IMR-90 (cell line): ENCODE data around the gene CYP4V2.

Experiments used
- CEBPB ChIP-seq: IDR thresholded peaks from 2 replicates; pipeline ENCODE4 v1.6.1; 2012; ENCODE audit warnings: low read depth, low read length, improper control_type of control experiment
- MAZ ChIP-seq: IDR thresholded peaks from 2 replicates; pipeline ENCODE4 v1.6.1; 2012; ENCODE audit warnings: low read depth, mild to moderate bottlenecking, low read length, improper control_type of control experiment, moderate library complexity, borderline replicate concordance
- MXI1 ChIP-seq: IDR thresholded peaks from 2 replicates; pipeline ENCODE4 v1.6.1; 2012; ENCODE audit warnings: low read depth, mild to moderate bottlenecking, low read length, moderate library complexity, borderline replicate concordance
- NFE2L2 ChIP-seq: fragments of 150-350 bp; IDR thresholded peaks from 2 replicates; pipeline ENCODE4 v1.6.1; 2016; ENCODE audit warnings: low read depth, mild to moderate bottlenecking, low read length
- POLR2A ChIP-seq: IDR thresholded peaks from 2 replicates; pipeline ENCODE4 v1.6.1; 2012; ENCODE audit warnings: mild to moderate bottlenecking, low read depth, low read length
- RAD21 ChIP-seq: IDR thresholded peaks from 2 replicates; pipeline ENCODE4 v1.6.1; 2012; ENCODE audit warnings: low read length, improper control_type of control experiment
- TF ChIP-seq, protein P1 (sequence below): conservative IDR thresholded peaks from 2 replicates; pipeline ENCODE4 v1.5.1; 2012; ENCODE audit warnings: mild to moderate bottlenecking, low read depth, low read length, improper control_type of control experiment

DNA sequence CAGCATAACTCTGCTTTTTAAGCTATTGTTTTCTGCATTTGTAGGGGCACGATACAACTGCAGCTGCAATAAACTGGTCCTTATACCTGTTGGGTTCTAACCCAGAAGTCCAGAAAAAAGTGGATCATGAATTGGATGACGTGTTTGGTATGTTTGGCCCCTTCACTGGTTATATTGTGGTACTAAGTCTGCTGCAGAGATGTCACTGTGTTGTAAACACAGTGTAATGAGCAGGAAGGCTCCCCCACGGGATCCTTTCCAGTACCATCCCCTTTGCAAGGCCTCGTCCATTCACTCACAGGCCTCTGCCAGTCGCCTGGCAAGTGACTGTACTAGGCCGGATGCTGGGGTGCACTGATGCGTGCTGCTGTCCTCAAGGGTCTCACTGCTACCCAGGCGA, 13.8 kb downstream of the CYP4V2 start:
- TF ChIP-seq, protein P1, sequence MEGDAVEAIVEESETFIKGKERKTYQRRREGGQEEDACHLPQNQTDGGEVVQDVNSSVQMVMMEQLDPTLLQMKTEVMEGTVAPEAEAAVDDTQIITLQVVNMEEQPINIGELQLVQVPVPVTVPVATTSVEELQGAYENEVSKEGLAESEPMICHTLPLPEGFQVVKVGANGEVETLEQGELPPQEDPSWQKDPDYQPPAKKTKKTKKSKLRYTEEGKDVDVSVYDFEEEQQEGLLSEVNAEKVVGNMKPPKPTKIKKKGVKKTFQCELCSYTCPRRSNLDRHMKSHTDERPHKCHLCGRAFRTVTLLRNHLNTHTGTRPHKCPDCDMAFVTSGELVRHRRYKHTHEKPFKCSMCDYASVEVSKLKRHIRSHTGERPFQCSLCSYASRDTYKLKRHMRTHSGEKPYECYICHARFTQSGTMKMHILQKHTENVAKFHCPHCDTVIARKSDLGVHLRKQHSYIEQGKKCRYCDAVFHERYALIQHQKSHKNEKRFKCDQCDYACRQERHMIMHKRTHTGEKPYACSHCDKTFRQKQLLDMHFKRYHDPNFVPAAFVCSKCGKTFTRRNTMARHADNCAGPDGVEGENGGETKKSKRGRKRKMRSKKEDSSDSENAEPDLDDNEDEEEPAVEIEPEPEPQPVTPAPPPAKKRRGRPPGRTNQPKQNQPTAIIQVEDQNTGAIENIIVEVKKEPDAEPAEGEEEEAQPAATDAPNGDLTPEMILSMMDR = no peak
- no peak for TF ChIP-seq MAZ
- TF ChIP-seq CEBPB = no peak
- TF ChIP-seq POLR2A = no peak
- TF ChIP-seq RAD21 = no peak
- no peak for TF ChIP-seq MXI1
- no peak for TF ChIP-seq NFE2L2
